Activated T-cell treated with anti-CD3 and anti-CD28 coated beads for 4 hours (primary cell): ENCODE measurements around the gene APOO.

Experiments
- DNase-seq: peaks from one replicate; pipeline ENCODE4 v3.0.0-alpha.2; 2020

The APOO gene

GRCh38 chrX:23783589-23784469, 123.9 kb downstream of the APOO start:
- no peak for DNase-seq
